ENCODE measurements around the gene MYO3B. TPM values are rescaled to one million over a fixed set of nuclear protein-coding genes. Genes with fewer than 3 reads are reported as not detected.

MYO3B gene
- polyA plus RNA-seq, 1 donor (not counting 4 experiments of a cell fraction or from before 2014, with no cell fraction given) = 4.4 TPM

DNA sequence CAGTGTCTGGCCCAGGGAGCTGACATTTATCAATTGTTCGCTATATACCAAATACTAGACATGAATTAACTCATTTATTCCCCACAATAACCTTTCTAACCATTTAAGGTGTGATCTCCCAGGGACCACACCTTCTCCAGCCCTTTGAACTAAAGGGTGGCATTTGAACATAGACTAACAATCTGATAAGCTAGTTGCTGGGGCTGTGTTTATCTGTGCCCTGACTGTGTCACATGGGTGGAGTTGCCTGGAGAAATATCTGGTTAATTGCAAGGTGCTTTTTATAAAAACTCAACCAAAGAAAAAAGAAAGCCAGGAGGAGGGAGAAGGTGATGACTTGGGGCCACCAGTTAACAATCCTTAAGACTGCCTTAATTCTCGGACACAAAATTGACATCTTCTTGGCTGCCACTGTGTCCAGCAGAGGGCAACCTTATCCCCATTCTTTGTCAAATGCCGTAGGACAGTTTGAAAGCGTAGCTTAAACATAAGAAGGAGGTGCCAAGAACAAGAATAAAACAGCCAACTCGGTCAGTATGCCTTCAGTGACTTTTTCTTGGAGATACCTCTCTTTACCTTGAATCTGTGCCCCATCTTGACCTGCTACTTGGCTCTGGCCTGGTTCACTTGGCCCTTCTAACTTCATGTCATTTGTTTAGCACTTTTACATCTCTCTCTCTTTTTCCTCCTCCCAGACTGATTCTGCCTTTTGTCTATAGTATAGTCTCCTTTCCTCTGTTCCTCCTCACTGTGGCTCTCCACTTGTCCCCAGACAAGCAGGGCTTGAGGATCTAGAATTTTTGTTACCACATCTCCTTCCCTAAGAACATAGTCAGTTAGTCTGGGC is 183.4 kb downstream of the MYO3B start:
- Histone ChIP-seq H3K9ac (ENCODE audit: control insufficient read depth, extremely low read depth, insufficient read depth, low read length) (no peak overlapping the region), H2AFZ (ENCODE audit: control insufficient read depth, low read length) (no peak overlapping the region), H3K36me3 (ENCODE audit: control insufficient read depth in 2 of 2, extremely low read depth in 1 of 2, insufficient read depth in 2 of 2, low read length in 2 of 2) (no peaks in the 10 kb centered on the region), H3K79me2 (ENCODE audit: control insufficient read depth, insufficient read depth, low read length) (no peaks in the 10 kb centered on the region), H3K27me3 (ENCODE audit: control insufficient read depth, extremely low read depth, insufficient read depth, low read length) (peaks cover 14% of the 10 kb centered on the region), H3K9me1 (ENCODE audit: control insufficient read depth, extremely low read depth, insufficient read depth, low read length) (no peaks in the 10 kb centered on the region), H3K4me1 (ENCODE audit: control insufficient read depth, extremely low read depth, insufficient read depth, low read length) (no peaks in the 10 kb centered on the region), H4K20me1 (ENCODE audit: control insufficient read depth, extremely low read depth, insufficient read depth, low read length) (no peaks in the 10 kb centered on the region), H3K27ac (ENCODE audit: control insufficient read depth, insufficient read depth, low read length) (no peak overlapping the region), H3K9me3 (ENCODE audit: control insufficient read depth, low read depth, low read length) (no peaks in the 10 kb centered on the region), H3K4me3 (ENCODE audit: control insufficient read depth in 2 of 3, extremely low read depth in 1 of 3, insufficient read depth in 2 of 3, low read depth in 1 of 3, low read length in 3 of 3) (no peak overlapping the region), H3K4me2 (ENCODE audit: control insufficient read depth, extremely low read depth, insufficient read depth, low read depth, low read length) (peak overlapping the region; percentile 4)
- DNase-seq (ENCODE audit: low read depth, low spot score) = peak; percentile 21
- dilution Hi-C loops (cut with MboI; ENCODE audit: extremely low pct_ligation_motif_present, low sequenced_read_pairs) = no loop called here
- peak; percentile 62 for FAIRE-seq
- peak; percentile 73 to 87 (median 78) for TF ChIP-seq CTCF (optimal IDR thresholded peaks at IDR 0.05 in 1 of 3, IDR thresholded peaks at IDR 0.05 in 1 of 3, conservative IDR thresholded peaks at IDR 0.05 in 1 of 3; ENCODE audit: extremely low read depth in 1 of 3, insufficient read depth in 2 of 3, low read length in 3 of 3)
- no peak for TF ChIP-seq EZH2 (IDR thresholded peaks at IDR 0.05; ENCODE audit: low read length)

DNA sequence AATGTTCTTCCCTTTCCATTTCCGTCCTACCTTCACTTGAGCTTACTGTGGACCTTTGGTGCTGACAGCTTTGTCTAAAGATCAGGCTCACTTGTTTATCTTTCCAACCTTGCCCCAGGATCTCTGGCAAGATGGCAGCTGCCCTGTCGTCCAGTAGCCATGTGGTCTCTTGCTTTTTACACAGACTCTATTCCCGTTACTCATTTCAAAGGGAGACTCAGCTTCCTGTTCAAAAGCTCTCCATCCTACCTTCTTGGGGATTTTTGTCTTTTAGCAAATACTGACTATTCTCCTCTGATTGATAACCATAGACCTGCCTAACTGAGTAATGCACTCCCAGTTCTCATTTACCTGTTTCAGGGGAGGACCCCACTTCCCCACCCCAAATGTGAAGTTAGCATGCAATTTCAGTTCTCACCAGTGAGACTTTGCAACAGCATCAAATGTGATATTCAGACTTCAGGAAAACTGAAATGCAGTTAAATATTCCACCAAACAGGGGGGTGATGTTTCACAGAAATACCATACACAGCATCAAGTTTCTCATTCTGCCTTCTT is 184.4 kb downstream of the MYO3B start:
- no peak for FAIRE-seq
- Histone ChIP-seq H3K36me3 (ENCODE audit: control insufficient read depth in 2 of 2, extremely low read depth in 1 of 2, insufficient read depth in 2 of 2, low read length in 2 of 2) (no peaks in the 10 kb centered on the region), H2AFZ (ENCODE audit: control insufficient read depth, low read length) (no peak overlapping the region), H4K20me1 (ENCODE audit: control insufficient read depth, extremely low read depth, insufficient read depth, low read length) (no peaks in the 10 kb centered on the region), H3K27me3 (ENCODE audit: control insufficient read depth, extremely low read depth, insufficient read depth, low read length) (peaks cover 21% of the 10 kb centered on the region), H3K9me3 (ENCODE audit: control insufficient read depth, low read depth, low read length) (no peaks in the 10 kb centered on the region), H3K9me1 (ENCODE audit: control insufficient read depth, extremely low read depth, insufficient read depth, low read length) (no peaks in the 10 kb centered on the region), H3K27ac (ENCODE audit: control insufficient read depth, insufficient read depth, low read length) (no peak overlapping the region), H3K9ac (ENCODE audit: control insufficient read depth, extremely low read depth, insufficient read depth, low read length) (no peak overlapping the region), H3K4me3 (ENCODE audit: control insufficient read depth in 2 of 3, extremely low read depth in 1 of 3, insufficient read depth in 2 of 3, low read depth in 1 of 3, low read length in 3 of 3) (no peak overlapping the region), H3K79me2 (ENCODE audit: control insufficient read depth, insufficient read depth, low read length) (no peaks in the 10 kb centered on the region), H3K4me1 (ENCODE audit: control insufficient read depth, extremely low read depth, insufficient read depth, low read length) (no peaks in the 10 kb centered on the region), H3K4me2 (ENCODE audit: control insufficient read depth, extremely low read depth, insufficient read depth, low read depth, low read length) (no peak overlapping the region)
- no peak for DNase-seq (ENCODE audit: low read depth, low spot score)
- TF ChIP-seq EZH2 (IDR thresholded peaks at IDR 0.05; ENCODE audit: low read length) = no peak
- no peak for TF ChIP-seq CTCF (optimal IDR thresholded peaks at IDR 0.05 in 1 of 3, IDR thresholded peaks at IDR 0.05 in 1 of 3, conservative IDR thresholded peaks at IDR 0.05 in 1 of 3; ENCODE audit: extremely low read depth in 1 of 3, insufficient read depth in 2 of 3, low read length in 3 of 3)
- dilution Hi-C loops (cut with MboI; ENCODE audit: extremely low pct_ligation_motif_present, low sequenced_read_pairs) = no loop called here
